ENCODE results near the gene ANGPTL2. TPM values are rescaled to one million over a fixed set of nuclear protein-coding genes. Genes with fewer than 3 reads are reported as not detected.

ANGPTL2 gene
- total and polyA plus RNA-seq, 9 of the 15 experiments (the other 6 are each of a cell fraction or from before 2014, with no cell fraction given): not detected

- no peak for TF ChIP-seq ZNF830 (CRISPR knock-in tag; IDR thresholded peaks at IDR 0.05)
- TF ChIP-seq ZNF263 (CRISPR knock-in tag; IDR thresholded peaks at IDR 0.05; ENCODE audit: borderline replicate concordance): peak; percentile 77
- no peak for TF ChIP-seq KDM5B (IDR thresholded peaks at IDR 0.05; ENCODE audit: insufficient replicate concordance, low read depth, low read length)
- TF ChIP-seq NR2C1 (IDR thresholded peaks at IDR 0.05): no peak
- peak; percentile 81 for TF ChIP-seq NR2C1 (tag; IDR thresholded peaks at IDR 0.05)
- peak; percentile 86; the same call in 1 of the 2 replicates for TF ChIP-seq FOXP1 (CRISPR knock-in tag; IDR thresholded peaks at IDR 0.05)
- no peak for TF ChIP-seq HNRNPUL1 (IDR thresholded peaks at IDR 0.05; ENCODE audit: low read length)
- no peak for TF ChIP-seq PTRF (tag; IDR thresholded peaks at IDR 0.05)
- TF ChIP-seq TRIM24 (IDR thresholded peaks at IDR 0.05): peak in 1 of 2 experiments; percentile 9; a peak in 2 of 4 replicates
- TF ChIP-seq PKNOX1 (IDR thresholded peaks at IDR 0.05): 0 out of 2 replicates have a peak, but pooled peaks have one; percentile 9
- no peak for TF ChIP-seq STAT6 (CRISPR knock-in tag; IDR thresholded peaks at IDR 0.05)
- no peak for TF ChIP-seq HMGN3 (IDR thresholded peaks at IDR 0.05; ENCODE audit: borderline replicate concordance, extremely low read depth, insufficient read length, low read depth, low read length)
- peak; percentile 92 for TF ChIP-seq ZNF175 (CRISPR knock-in tag; IDR thresholded peaks at IDR 0.05; ENCODE audit: low read depth)
- no peak for TF ChIP-seq LEF1 (IDR thresholded peaks at IDR 0.05)
- 0 out of 2 replicates have a peak, but pooled peaks have one; percentile 57 for TF ChIP-seq ZBTB9 (CRISPR knock-in tag; IDR thresholded peaks at IDR 0.05)
- no peak for TF ChIP-seq FOXO4 (CRISPR knock-in tag; IDR thresholded peaks at IDR 0.05)
- TF ChIP-seq CREB3L1 (IDR thresholded peaks at IDR 0.05; ENCODE audit: borderline replicate concordance, low read depth): peak; percentile 62; the same call in 1 of the 2 replicates
- no peak for TF ChIP-seq CTCFL (IDR thresholded peaks at IDR 0.05; ENCODE audit: borderline replicate concordance, insufficient read depth, low read depth, low read length, poor library complexity, severe bottlenecking)
Observed at GRCh38 chr9:127159325-127159801, 36.9 kb upstream of the ANGPTL2 start (continued).

Measured in K562 (cell line).